HG02678 (cell line): ENCODE data around the gene SBK3.
"Not testable (repeated sequence)": the region's sequence is repeated elsewhere in the genome, so short reads cannot be mapped to it uniquely, and the experiment has no call there.

Experiments used
- ATAC-seq: cut with Tn5 transposase; IDR thresholded peaks from one replicate; pipeline ENCODE4 v1.9.1; 2021; ENCODE audit warnings: mild to moderate bottlenecking, moderate library complexity; ENCODE audit not compliant: unreplicated experiment

Gene SBK3

GRCh38 chr19:55525289-55526101 lies 19.8 kb downstream of the SBK3 start:
- no peak for ATAC-seq

- no peak for ATAC-seq
Measured at GRCh38 chr19:55520691-55521292, 24.6 kb downstream of the SBK3 start.

DNA sequence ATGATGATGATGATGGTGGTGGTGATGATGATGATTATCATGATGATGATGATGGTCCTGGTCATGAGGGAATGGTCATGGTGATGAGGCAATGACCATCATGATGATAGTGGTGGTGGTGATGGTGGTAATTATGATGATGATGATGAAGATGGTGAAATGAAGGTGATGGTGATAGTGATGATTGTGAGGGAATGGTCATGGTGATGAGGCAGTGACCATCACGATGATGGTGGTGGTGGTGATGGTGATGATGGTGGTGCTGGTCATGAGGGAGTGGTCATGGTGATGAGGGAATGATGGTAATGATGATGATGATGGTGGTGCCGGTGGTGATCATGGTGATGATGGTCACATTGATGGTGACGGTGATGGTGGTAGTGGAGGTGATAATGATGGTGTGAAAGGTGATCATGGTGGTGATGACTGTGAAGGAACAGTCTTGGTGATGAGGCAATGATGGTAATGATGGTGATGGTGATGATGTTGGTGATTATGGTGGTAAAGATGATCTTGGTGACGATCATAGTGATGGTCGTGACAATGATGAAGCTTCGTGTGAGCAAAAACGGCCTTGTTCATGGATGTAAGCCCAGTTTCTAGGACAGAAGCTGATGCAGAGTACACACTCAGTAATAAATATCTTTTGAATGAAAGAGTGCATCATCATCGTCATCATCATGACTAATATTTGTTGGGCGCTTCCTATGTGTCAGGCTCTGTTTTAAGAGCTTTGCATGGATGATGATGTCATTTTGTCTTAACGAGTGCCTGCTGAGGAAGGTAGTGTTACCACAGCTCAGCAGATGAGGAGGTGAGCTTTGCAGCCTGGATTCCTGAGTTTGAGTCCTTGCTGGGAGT lies 25.7 kb downstream of the SBK3 start:
- no peak for ATAC-seq

DNA sequence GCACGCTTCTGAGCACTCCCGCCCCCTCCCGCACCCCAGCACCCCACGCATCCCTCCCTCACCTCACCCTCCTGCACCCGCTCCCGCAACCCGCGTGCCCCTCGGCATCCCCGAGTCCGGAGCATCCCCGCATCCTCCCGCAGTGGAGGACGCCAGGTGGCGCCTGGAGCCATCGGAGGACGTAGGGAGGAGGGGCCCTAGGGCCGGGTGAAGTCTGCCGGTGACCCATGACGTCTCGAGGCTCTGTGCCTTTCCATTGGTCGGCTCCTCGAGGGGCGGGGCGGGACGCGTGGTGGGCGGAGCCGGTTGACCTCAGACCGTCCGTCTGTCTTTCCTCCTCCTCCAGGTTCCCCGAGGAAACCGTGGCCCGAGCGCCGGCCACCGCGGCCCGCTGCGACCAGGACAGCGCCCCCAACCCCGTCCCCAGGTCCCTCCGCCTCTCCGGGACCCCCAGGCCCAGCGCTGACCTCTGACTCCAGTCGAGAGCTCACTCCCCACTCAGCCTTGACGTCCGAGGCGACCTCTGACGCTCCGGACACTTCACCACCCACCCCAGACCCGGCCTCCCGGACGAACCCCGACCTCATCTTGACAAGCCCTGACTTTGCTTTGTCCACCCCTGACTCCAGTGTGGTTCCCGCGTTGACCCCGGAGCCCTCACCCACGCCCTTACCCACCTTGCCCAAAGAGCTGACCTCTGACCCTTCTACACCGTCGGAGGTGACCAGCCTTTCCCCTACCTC lies 28.3 kb downstream of the SBK3 start:
- ATAC-seq = peak; percentile 98

GRCh38 chr19:55508120-55508519 lies 37.2 kb downstream of the SBK3 start:
- no peak for ATAC-seq

GRCh38 chr19:55504981-55505380 lies 40.4 kb downstream of the SBK3 start:
- ATAC-seq = no peak

- no peak for ATAC-seq
Measured at GRCh38 chr19:55504252-55504603, 41.1 kb downstream of the SBK3 start.

DNA sequence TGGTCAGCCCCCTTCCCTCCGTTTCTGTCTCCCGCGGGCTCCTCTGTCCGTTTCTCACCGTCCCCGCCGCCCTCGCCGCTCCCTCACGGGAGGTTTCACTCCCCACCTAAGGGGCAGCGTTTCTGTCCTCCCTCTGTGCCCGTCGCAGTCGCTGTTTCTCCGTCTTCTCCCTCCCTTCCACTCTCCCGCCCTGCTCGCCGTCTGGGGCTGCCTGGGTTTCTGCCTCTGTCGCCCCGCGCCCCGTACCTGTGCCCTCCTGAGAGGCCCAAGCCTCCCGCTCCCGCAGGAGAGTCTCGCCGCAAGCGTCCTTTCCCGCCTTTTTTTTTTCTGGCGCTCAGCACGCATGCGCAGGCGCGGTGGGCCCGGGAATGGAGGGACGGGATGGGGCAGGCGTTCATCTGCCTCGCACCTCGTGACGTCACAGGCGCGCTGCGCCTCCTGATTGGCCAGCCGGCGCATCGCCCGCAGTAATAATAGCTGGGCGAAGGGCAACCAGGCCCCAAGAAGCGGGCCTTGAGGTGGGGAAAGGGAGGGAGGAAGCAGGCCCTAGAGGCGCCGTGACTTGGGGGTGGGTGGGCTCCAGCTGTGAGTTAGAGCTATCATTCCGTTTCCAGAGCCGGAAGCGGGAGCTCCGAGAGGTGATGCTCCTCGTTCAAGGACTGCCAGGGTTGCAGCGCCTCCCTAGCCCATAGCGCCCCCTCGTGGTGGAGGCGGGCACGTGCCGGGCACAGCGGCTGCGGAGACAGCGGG lies 41.7 kb downstream of the SBK3 start:
- ATAC-seq = peak; percentile 91

DNA sequence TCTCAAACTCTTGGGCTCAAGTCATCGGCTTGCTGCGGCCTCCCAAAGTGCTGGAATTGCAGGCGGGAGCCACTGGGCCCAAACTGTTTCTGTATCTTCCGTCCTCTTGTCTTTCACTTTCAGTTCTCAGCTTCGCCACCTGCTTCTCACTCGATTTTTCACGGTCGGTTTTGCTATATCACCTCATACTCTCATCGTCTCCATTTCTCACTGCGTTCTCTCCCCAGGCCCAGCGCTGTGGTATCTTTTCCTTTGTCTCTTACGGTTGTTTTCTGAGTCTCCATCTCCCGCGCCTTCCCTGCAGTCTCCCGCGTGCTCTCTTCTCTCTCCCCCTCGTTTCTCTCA lies 42.2 kb downstream of the SBK3 start:
- no peak for ATAC-seq

- no peak for ATAC-seq
Measured at GRCh38 chr19:55502197-55502952, 43.0 kb downstream of the SBK3 start.

DNA sequence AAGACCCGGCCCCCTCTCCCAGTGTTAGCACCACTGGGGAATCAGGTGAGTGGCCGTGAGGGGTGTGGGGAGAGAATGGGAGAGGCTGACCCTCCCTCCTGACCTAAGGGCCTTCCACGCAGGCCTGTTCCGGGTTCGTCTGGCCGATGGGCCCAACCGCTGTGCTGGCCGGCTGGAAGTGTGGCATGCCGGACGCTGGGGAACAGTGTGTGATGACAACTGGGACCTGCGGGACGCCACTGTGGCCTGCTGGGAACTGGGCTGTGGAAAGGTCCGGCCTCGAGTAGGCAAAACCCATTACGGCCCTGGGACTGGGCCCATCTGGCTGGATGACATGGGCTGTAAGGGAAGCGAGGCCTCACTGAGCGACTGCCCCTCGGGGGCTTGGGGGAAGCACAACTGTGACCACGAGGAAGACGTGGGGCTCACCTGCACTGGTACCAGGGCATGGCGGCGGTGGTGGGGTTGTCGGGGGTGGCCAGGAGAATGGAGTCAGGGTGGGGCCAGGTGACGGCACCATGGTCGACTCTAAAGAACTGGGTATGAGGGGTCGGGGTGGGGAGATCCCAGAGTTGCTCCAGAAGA lies 44.9 kb downstream of the SBK3 start:
- no peak for ATAC-seq

GRCh38 chr19:55498246-55498840 lies 47.0 kb downstream of the SBK3 start:
- no peak for ATAC-seq

DNA sequence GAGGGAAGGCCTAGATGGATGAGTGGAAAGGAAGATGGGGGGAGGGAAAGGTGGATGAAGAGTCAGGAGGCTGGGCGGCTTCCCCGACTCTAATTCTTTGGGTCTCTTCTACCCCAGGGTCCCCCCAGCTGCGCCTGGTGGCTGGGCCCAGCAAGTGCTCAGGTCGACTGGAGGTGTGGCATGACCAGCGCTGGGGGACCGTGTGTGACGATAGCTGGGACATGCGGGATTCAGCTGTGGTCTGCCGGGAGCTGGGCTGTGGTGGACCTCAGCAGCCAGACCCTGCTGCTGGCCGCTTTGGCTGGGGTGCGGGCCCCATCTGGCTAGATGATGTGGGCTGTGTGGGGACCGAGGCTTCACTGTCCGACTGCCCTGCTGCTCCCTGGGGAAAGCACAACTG lies 47.6 kb downstream of the SBK3 start:
- ATAC-seq = no peak

- ATAC-seq = not testable (repeated sequence)
Measured at GRCh38 chr19:55496820-55497219, 48.5 kb downstream of the SBK3 start.

DNA sequence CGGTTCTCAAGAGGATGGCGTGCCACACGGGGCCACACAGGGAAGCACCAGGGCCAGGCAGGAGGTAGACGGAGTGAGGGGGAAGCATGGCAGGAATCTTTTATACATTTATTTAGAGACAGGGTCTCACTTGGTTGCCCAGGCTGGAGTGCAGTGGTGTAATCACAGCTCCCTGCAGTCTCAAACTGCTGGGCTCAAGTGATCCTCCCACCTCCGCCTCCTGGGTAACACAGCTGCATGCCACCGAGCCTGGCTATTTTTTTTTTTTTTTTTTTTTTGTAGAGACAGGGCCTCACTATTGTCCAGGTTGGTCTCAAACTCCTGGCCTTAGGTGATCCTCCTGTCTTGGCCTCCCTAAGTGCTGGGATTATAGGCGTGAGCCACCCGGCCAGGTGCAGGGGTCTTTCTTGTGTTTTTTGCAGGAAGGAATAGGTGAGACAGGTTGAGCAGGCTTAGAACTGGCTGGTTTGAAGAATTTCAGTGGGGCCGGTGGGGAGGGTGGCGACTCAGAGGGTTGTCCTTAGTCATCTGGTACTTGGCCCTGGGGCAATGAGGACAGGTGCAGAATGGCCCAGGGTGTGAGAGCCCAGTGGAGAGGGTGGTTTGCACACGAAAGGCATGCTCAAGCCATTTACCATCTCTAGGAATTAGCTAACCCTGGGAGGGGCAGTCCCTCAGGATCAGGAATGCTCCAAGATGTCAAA lies 49.5 kb downstream of the SBK3 start:
- no peak for ATAC-seq

DNA sequence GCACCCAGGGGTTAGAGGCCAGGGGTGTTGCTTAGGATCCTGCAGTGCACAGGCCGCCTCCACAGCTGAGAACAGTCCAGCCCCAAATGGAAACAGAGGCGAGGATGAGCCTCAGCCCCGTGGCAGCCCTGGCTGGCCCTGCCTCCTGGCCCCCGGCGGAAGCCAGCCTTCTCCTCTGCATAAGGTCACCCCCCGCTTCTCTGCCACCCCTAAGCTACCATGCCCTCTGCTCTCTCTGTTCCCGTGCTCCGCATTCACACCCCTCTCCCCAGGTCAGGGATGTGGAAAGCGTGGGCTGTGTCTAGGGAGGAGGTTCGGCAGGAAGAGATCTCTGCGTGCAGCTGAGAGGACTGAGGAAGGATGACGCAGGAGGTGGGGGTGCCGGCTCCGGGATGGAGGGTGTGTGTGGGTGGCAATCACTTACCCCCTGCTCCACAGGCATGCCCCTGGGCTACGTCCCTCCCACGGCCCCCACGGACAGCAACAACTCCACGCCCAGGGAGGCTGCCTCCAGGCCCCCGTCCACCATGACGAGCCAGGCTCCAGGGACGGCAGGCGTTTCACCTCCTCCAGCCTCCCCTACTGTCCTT lies 51.1 kb downstream of the SBK3 start:
- no peak for ATAC-seq

- ATAC-seq = no peak
Measured at GRCh38 chr19:55493645-55494171, 51.6 kb downstream of the SBK3 start.
